GM23248 (cell line): Measurements from ENCODE around the gene APBA2. TPM values are rescaled to one million over a fixed set of nuclear protein-coding genes. Genes with fewer than 3 reads are reported as not detected.

Source experiments
- DNase-seq: peaks from one replicate; pipeline ENCODE4 v3.0.0-alpha.2; 2015
- H2AFZ ChIP-seq: fragments of 200-600 bp; sonication (generic); 2 replicates; pipeline ENCODE4 v1.6.1; 2016; ENCODE audit warnings: antibody characterized with exemption
- H3F3A ChIP-seq: fragments of 200-600 bp; sonication (generic); 2 replicates; pipeline ENCODE4 v1.6.1; 2016; ENCODE audit warnings: mild to moderate bottlenecking, antibody characterized with exemption, mixed run types; ENCODE audit not compliant: insufficient read depth
- H3K27ac ChIP-seq: fragments of 200-600 bp; sonication (generic); 2 replicates; pipeline ENCODE4 v1.5.1; 2016; ENCODE audit warnings: mild to moderate bottlenecking
- H3K27me3 ChIP-seq: fragments of 200-600 bp; sonication (generic); replicated peaks from 2 replicates; pipeline ENCODE4 v1.6.1; 2016; ENCODE audit warnings: mild to moderate bottlenecking; ENCODE audit not compliant: insufficient read depth
- H3K36me3 ChIP-seq: fragments of 200-600 bp; sonication (generic); 2 replicates; pipeline ENCODE4 v1.6.1; 2016; ENCODE audit warnings: low read depth, mild to moderate bottlenecking
- H3K4me1 ChIP-seq: fragments of 200-600 bp; sonication (generic); 2 replicates; pipeline ENCODE4 v1.6.1; 2016; ENCODE audit warnings: mild to moderate bottlenecking; ENCODE audit not compliant: insufficient read depth
- H3K4me2 ChIP-seq: fragments of 200-600 bp; sonication (generic); one replicate; pipeline ENCODE4 v1.6.1; 2016; ENCODE audit warnings: mild to moderate bottlenecking; ENCODE audit not compliant: unreplicated experiment
- H3K4me3 ChIP-seq: fragments of 200-600 bp; sonication (generic); 2 replicates; pipeline ENCODE4 v1.5.1; 2016; ENCODE audit warnings: mild to moderate bottlenecking
- H3K79me2 ChIP-seq: fragments of 200-600 bp; sonication (generic); 2 replicates; pipeline ENCODE4 v1.6.1; 2016; ENCODE audit warnings: mild to moderate bottlenecking; ENCODE audit not compliant: insufficient read depth
- H3K9ac ChIP-seq: fragments of 200-600 bp; sonication (generic); 2 replicates; pipeline ENCODE4 v1.6.1; 2016; ENCODE audit warnings: mild to moderate bottlenecking
- H3K9me2 ChIP-seq: fragments of 200-600 bp; sonication (generic); 2 replicates; pipeline ENCODE4 v1.6.1; 2016; ENCODE audit warnings: mixed run types, mild to moderate bottlenecking, moderate library complexity; ENCODE audit not compliant: insufficient read depth
- H3K9me3 ChIP-seq: fragments of 200-600 bp; sonication (generic); one replicate; pipeline ENCODE4 v1.6.1; 2017; ENCODE audit warnings: low read depth
- H4K20me1 ChIP-seq: fragments of 200-600 bp; sonication (generic); 2 replicates; pipeline ENCODE4 v1.6.0; 2016; ENCODE audit not compliant: insufficient read depth
- EZH2 ChIP-seq: fragments of 200-600 bp; sonication (generic); IDR thresholded peaks from 2 replicates; pipeline ENCODE4 v1.6.1; 2018; ENCODE audit warnings: antibody characterized with exemption, mild to moderate bottlenecking; ENCODE audit not compliant: insufficient read depth, poor library complexity, severe bottlenecking
- EZH2phosphoT487 ChIP-seq: fragments of 200-600 bp; sonication (generic); IDR thresholded peaks from 2 replicates; pipeline ENCODE4 v1.6.1; 2018; ENCODE audit warnings: antibody characterized with exemption, moderate library complexity, mild to moderate bottlenecking, low read depth; ENCODE audit not compliant: insufficient read depth
- WGBS, 2 experiments: methylation state at CpG; one replicate each; pipeline ENCODE4 v1.1.6; 2015 to 2017; ENCODE audit warnings: low lambda C conversion rate in 2 of 2, low coverage in 1 of 2; ENCODE audit errors: missing lambda C conversion rate in 2 of 2; 5-methylcytosine and 5-hydroxymethylcytosine counted together
- in situ Hi-C: fragments of 300-500 bp; cut with MboI; formaldehyde crosslinking; loops from 2 replicates; pipeline ENCODE4 v1.15.0; 2020
- polyA plus RNA-seq: library from polyadenylated mRNA; unstranded; fragments of >200 nt; fragmentation: Nextera tagmentation; extraction: Ambion mirVana; gene quantifications from 2 replicates; pipeline ENCODE4 v1.2.1, GENCODE V29; 2016
- total RNA-seq: library from RNA; depleted of rRNA; stranded (reverse); fragments of >200 nt; shearing (Covaris generic); gene quantifications from 2 replicates; pipeline ENCODE4 v1.2.3, GENCODE V29; 2014

The APBA2 gene
- total and polyA plus RNA-seq, 2 experiments from 2014 or later: 0.23 to 0.65 TPM

GRCh38 chr15:29029651-29030195, 143.9 kb downstream of the APBA2 start:
- H3K27ac ChIP-seq: no peak overlapping the region
- H3K9me3 ChIP-seq: no peaks in the 10 kb centered on the region
- H3K9me2 ChIP-seq: no peaks in the 10 kb centered on the region
- H3K4me1 ChIP-seq: no peaks in the 10 kb centered on the region
- 55 to 62% methylated on average over 15 to 17 of the region's 17 CpGs for WGBS, 2 experiments
- DNase-seq: no peak
- H3K79me2 ChIP-seq: no peaks in the 10 kb centered on the region
- no peak overlapping the region for H3K4me3 ChIP-seq
- in situ Hi-C loops: no loop called here
- H3F3A ChIP-seq: no peaks in the 10 kb centered on the region
- no peak overlapping the region for H3K4me2 ChIP-seq
- no peak overlapping the region for H3K9ac ChIP-seq
- TF ChIP-seq EZH2phosphoT487: no peak
- TF ChIP-seq EZH2: no peak
- H2AFZ ChIP-seq: no peak overlapping the region
- H3K27me3 ChIP-seq: no peaks in the 10 kb centered on the region
- no peaks in the 10 kb centered on the region for H4K20me1 ChIP-seq
- no peaks in the 10 kb centered on the region for H3K36me3 ChIP-seq

- no peaks in the 10 kb centered on the region for H3K36me3 ChIP-seq
- H3K9ac ChIP-seq: no peak overlapping the region
- H3K4me2 ChIP-seq: no peak overlapping the region
- H2AFZ ChIP-seq: no peak overlapping the region
- H3K9me3 ChIP-seq: no peaks in the 10 kb centered on the region
- no peak overlapping the region for H3K27ac ChIP-seq
- no peaks in the 10 kb centered on the region for H3F3A ChIP-seq
- H3K27me3 ChIP-seq: no peaks in the 10 kb centered on the region
- H3K4me1 ChIP-seq: no peaks in the 10 kb centered on the region
- no peak for TF ChIP-seq EZH2
- no peak for TF ChIP-seq EZH2phosphoT487
- WGBS, 2 experiments: 13 to 24% methylated on average over 3 of the region's 3 CpGs
- H3K4me3 ChIP-seq: no peak overlapping the region
- H3K9me2 ChIP-seq: no peaks in the 10 kb centered on the region
- H3K79me2 ChIP-seq: no peaks in the 10 kb centered on the region
- DNase-seq: no peak
- no peaks in the 10 kb centered on the region for H4K20me1 ChIP-seq
- in situ Hi-C loops: no loop called here
Observed at GRCh38 chr15:29031502-29032228, 145.9 kb downstream of the APBA2 start.

GRCh38 chr15:29032229-29032625, 146.5 kb downstream of the APBA2 start:
- H3K4me2 ChIP-seq: no peak overlapping the region
- H3K36me3 ChIP-seq: no peaks in the 10 kb centered on the region
- H3K9ac ChIP-seq: no peak overlapping the region
- H4K20me1 ChIP-seq: no peaks in the 10 kb centered on the region
- in situ Hi-C loops: no loop called here
- TF ChIP-seq EZH2phosphoT487: no peak
- TF ChIP-seq EZH2: no peak
- no peaks in the 10 kb centered on the region for H3K9me3 ChIP-seq
- no peaks in the 10 kb centered on the region for H3K9me2 ChIP-seq
- H2AFZ ChIP-seq: no peak overlapping the region
- no peak overlapping the region for H3K4me3 ChIP-seq
- DNase-seq: no peak
- H3K27me3 ChIP-seq: no peaks in the 10 kb centered on the region
- no peaks in the 10 kb centered on the region for H3K4me1 ChIP-seq
- no peaks in the 10 kb centered on the region for H3K79me2 ChIP-seq
- 10 to 16% methylated on average over 4 of the region's 4 CpGs for WGBS, 2 experiments
- H3F3A ChIP-seq: no peaks in the 10 kb centered on the region
- H3K27ac ChIP-seq: no peak overlapping the region

DNA sequence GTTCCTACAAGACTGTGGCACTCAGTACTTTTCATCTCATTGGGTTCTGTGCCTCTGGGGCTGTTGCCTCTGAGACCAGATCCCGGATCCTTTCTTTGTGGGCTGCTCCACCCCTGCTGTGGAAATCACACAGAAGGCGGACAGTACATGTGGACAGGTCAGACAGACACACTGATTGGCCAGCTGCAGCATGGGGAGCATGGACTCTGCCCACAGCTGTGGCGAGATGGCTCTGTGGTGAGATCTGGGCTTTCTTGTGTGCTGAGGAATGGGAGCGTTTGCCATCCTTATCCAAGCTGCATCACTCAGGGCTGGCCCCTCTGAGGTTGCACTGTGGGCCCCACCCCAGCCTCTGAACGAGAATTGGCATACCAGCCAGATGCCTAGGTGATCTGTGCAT, 147.0 kb downstream of the APBA2 start:
- no peak overlapping the region for H3K27ac ChIP-seq
- 14 to 16% methylated on average over 5 of the region's 5 CpGs for WGBS, 2 experiments

More for the DNA sequence above, 147.0 kb downstream of the APBA2 start:
- H3K9ac ChIP-seq: no peak overlapping the region
- H3K27me3 ChIP-seq: no peaks in the 10 kb centered on the region
- H3K4me3 ChIP-seq: no peak overlapping the region
- no peaks in the 10 kb centered on the region for H3K36me3 ChIP-seq
- H4K20me1 ChIP-seq: no peaks in the 10 kb centered on the region
- no peak for TF ChIP-seq EZH2phosphoT487
- TF ChIP-seq EZH2: no peak
- in situ Hi-C loops: no loop called here
- no peak overlapping the region for H3K4me2 ChIP-seq
- H3K4me1 ChIP-seq: no peaks in the 10 kb centered on the region
- H3K9me3 ChIP-seq: no peaks in the 10 kb centered on the region
- H3K79me2 ChIP-seq: no peaks in the 10 kb centered on the region
- no peaks in the 10 kb centered on the region for H3K9me2 ChIP-seq
- DNase-seq: no peak
- no peaks in the 10 kb centered on the region for H3F3A ChIP-seq
- no peak overlapping the region for H2AFZ ChIP-seq
